Activated CD8-positive, alpha-beta T cell treated with anti-CD3 and anti-CD28 coated beads for 36 hours (primary cell): ENCODE data around the gene GOLT1A. TPM values are rescaled to one million over a fixed set of nuclear protein-coding genes. Genes with fewer than 3 reads are reported as not detected.

ENCODE experiments used
- ATAC-seq: fragments of 200-7000 bp; cut with Tn5 transposase; one replicate; pipeline ENCODE4 v1.10.0; 2021; ENCODE audit warnings: mild to moderate bottlenecking, moderate library complexity
- CTCF ChIA-PET: fragments of 350-600 bp; sonication (Branson Sonifier 250); formaldehyde crosslinking; loops from one replicate; lab custom pipeline; 2021; ENCODE audit warnings: antibody characterized with exemption; lab: Charles Lee
- POLR2A ChIA-PET: fragments of 350-600 bp; sonication (Branson Sonifier 250); formaldehyde crosslinking; loops from one replicate; lab custom pipeline; 2021; ENCODE audit warnings: antibody characterized with exemption; lab: Charles Lee
- DNase-seq: peaks from one replicate; pipeline ENCODE4 v3.0.0-alpha.2; 2020
- H3K27ac Mint-ChIP-seq: one replicate; pipeline ENCODE4 v1.8.0; 2021; ENCODE audit warnings: mild to moderate bottlenecking, mixed read lengths
- H3K27me3 Mint-ChIP-seq: one replicate; pipeline ENCODE4 v1.8.0; 2021; ENCODE audit warnings: mixed read lengths
- H3K36me3 Mint-ChIP-seq: one replicate; pipeline ENCODE4 v1.8.0; 2021; ENCODE audit warnings: low read depth, mixed read lengths
- H3K4me1 Mint-ChIP-seq: one replicate; pipeline ENCODE4 v1.8.0; 2021; ENCODE audit warnings: low read depth, mixed read lengths
- H3K4me3 Mint-ChIP-seq: one replicate; pipeline ENCODE4 v1.8.0; 2021; ENCODE audit warnings: mild to moderate bottlenecking, moderate library complexity, mixed read lengths
- H3K9me3 Mint-ChIP-seq: one replicate; pipeline ENCODE4 v1.8.0; 2021; ENCODE audit warnings: mixed read lengths
- intact Hi-C: fragments of 100-400 bp; cut with micrococcal nuclease; formaldehyde crosslinking; loops from one replicate; pipeline ENCODE4 v1.10.0; 2022
- total RNA-seq, 2 experiments: library from RNA; stranded (reverse); gene quantifications; one replicate each; pipeline ENCODE4 v1.2.3, GENCODE V29; 2021
- TF ChIP-seq, protein P1 (sequence below): fragments of 200-600 bp; IDR thresholded peaks from one replicate; pipeline ENCODE4 v1.8.0; 2022; ENCODE audit warnings: antibody characterized with exemption, mild to moderate bottlenecking

Gene GOLT1A
- total RNA-seq, 2 experiments from 2014 or later: not detected

DNA sequence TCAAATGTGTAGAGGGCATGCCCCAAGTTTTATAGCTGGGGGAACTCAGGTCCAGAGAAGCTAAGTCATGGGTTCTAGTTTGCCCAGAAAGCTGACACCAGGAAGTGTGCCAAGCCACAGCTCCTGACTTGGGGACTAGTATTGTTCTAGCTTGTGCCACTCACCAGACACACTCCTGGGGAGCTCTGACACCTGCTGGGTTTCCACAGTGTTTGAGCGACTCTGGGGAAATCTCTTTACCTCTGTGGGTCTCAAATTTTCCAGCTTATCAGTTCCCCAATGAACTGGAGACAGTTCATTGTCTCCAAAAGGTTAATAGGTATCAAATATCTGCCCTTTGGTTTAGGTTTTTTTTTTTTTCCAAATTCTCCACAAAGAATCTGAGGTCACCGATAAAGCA lies 21.7 kb downstream of the GOLT1A start:
- H3K4me3 Mint-ChIP-seq: no peak overlapping the region
- H3K27me3 Mint-ChIP-seq: peaks cover 30% of the 10 kb centered on the region
- no peak for DNase-seq
- intact Hi-C loops: no loop called here
- POLR2A ChIA-PET: interaction anchor here (0.6 to 0.9 kb wide), 2 partner anchors 9 to 291 kb away, joined by 3 read pairs; no protein-coding TSS in a partner anchor
- H3K9me3 Mint-ChIP-seq: no peaks in the 10 kb centered on the region
- CTCF ChIA-PET: interaction anchor here (1.0 to 6.3 kb wide), 5 partner anchors 15 to 206 kb away, joined by 3 to 44 read pairs (median 4); no protein-coding TSS in a partner anchor
- peaks cover 29% of the 10 kb centered on the region for H3K4me1 Mint-ChIP-seq
- ATAC-seq: no peak
- TF ChIP-seq, protein P1, sequence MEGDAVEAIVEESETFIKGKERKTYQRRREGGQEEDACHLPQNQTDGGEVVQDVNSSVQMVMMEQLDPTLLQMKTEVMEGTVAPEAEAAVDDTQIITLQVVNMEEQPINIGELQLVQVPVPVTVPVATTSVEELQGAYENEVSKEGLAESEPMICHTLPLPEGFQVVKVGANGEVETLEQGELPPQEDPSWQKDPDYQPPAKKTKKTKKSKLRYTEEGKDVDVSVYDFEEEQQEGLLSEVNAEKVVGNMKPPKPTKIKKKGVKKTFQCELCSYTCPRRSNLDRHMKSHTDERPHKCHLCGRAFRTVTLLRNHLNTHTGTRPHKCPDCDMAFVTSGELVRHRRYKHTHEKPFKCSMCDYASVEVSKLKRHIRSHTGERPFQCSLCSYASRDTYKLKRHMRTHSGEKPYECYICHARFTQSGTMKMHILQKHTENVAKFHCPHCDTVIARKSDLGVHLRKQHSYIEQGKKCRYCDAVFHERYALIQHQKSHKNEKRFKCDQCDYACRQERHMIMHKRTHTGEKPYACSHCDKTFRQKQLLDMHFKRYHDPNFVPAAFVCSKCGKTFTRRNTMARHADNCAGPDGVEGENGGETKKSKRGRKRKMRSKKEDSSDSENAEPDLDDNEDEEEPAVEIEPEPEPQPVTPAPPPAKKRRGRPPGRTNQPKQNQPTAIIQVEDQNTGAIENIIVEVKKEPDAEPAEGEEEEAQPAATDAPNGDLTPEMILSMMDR: no peak
- no peaks in the 10 kb centered on the region for H3K36me3 Mint-ChIP-seq
- no peak overlapping the region for H3K27ac Mint-ChIP-seq

GRCh38 chr1:204191456-204191855 lies 22.3 kb downstream of the GOLT1A start:
- intact Hi-C loops: no loop called here
- ATAC-seq (no peak), DNase-seq (no peak)
- CTCF ChIA-PET: interaction anchor here (1.2 to 6.3 kb wide), 6 partner anchors 11 to 172 kb away, joined by 3 to 44 read pairs (median 4); no protein-coding TSS in a partner anchor
- TF ChIP-seq, protein P1: no peak
- POLR2A ChIA-PET: interaction anchor here (0.6 to 0.9 kb wide), 2 partner anchors 9 to 291 kb away, joined by 3 read pairs; no protein-coding TSS in a partner anchor
- H3K36me3 Mint-ChIP-seq: no peaks in the 10 kb centered on the region
- H3K4me1 Mint-ChIP-seq: peaks cover 29% of the 10 kb centered on the region
- no peak overlapping the region for H3K27ac Mint-ChIP-seq
- peaks cover 31% of the 10 kb centered on the region for H3K27me3 Mint-ChIP-seq
- no peaks in the 10 kb centered on the region for H3K9me3 Mint-ChIP-seq
- no peak overlapping the region for H3K4me3 Mint-ChIP-seq

DNA sequence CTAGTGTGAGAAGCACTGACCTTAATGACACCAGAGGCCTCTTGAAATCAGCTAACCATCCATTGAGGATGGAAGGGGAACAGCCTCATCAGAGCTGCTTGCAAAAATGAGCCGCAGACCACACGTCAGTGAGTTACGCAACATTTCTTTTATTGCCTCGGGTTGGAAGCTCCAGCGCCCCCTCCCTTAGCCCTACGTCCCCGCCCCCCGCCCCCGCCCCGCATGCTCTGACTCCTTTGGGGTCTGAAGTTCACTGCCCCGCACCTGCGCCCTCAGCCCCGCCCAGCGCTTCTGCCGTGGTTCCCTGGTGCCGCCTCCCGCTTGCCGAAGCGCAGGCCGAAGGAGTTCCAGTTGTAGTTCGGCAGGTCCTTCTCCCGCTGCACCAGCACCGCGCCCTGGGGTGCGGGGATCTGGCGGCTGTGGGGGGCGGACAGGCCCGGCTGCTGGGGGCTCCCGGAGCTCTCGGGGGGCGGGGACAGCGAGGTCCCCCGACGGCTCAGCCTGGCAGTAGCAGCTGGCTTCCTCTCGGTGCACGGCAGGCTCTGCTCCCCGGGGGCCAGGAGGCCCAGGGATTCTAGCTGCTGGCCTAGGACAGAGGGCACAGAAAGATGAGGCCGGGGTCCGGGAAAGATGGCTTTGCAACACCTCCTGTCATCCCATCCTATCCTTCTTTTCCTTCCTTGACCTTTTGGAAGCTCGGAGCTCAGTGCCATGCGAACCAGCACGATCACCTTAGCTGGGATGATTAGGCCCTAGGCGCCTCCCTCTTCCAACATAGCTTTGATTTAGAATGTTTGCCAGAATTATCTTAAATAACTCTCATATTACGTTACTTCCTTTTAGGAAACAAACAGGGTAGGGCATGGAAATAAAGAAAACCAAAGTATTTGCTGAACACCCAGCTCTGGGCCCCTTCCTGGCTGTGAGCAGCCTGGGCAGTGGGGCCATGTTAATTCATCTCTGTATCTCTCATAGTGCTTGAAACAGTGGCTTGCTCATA lies 23.3 kb downstream of the GOLT1A start:
- Mint-ChIP-seq H3K36me3 (no peaks in the 10 kb centered on the region), H3K27me3 (peaks cover 31% of the 10 kb centered on the region), H3K4me3 (no peak overlapping the region), H3K9me3 (no peaks in the 10 kb centered on the region), H3K27ac (no peak overlapping the region), H3K4me1 (peaks cover 29% of the 10 kb centered on the region)
- ATAC-seq (peak; percentile 72), DNase-seq (peak; percentile 63)
- POLR2A ChIA-PET: interaction anchor here (1.0 kb wide), 1 partner anchor 9 kb away, joined by 3 read pairs; no protein-coding TSS in a partner anchor
- TF ChIP-seq, protein P1: no peak
- CTCF ChIA-PET: interaction anchor here (1.1 to 6.3 kb wide), 8 partner anchors 12 to 1063 kb away, joined by 3 to 44 read pairs (median 4); partner anchors contain the start of gene ADORA1
- intact Hi-C loops: no loop called here

GRCh38 chr1:204188959-204189639 lies 24.7 kb downstream of the GOLT1A start:
- peaks cover 17% of the 10 kb centered on the region for H3K4me1 Mint-ChIP-seq
- H3K27ac Mint-ChIP-seq: no peak overlapping the region
- TF ChIP-seq, protein P1: no peak

More at GRCh38 chr1:204188959-204189639, 24.7 kb downstream of the GOLT1A start:
- peak; percentile 40 for ATAC-seq
- ChIA-PET POLR2A (interaction anchor here (0.8 kb wide), 1 partner anchor 16 kb away, joined by 3 read pairs; no protein-coding TSS in a partner anchor), CTCF (interaction anchor here (0.6 to 6.3 kb wide), 7 partner anchors 14 to 1062 kb away, joined by 3 to 44 read pairs (median 3); partner anchors contain the start of gene ADORA1)
- no peaks in the 10 kb centered on the region for H3K9me3 Mint-ChIP-seq
- peak; percentile 47 for DNase-seq
- H3K4me3 Mint-ChIP-seq: no peak overlapping the region
- intact Hi-C loops: no loop called here
- H3K36me3 Mint-ChIP-seq: no peaks in the 10 kb centered on the region
- H3K27me3 Mint-ChIP-seq: peaks cover 31% of the 10 kb centered on the region
